NCI-H2171 treated with DMSO at 0.1 percent for 48 hours (cell line): ENCODE measurements around the gene SMCO1.
"Not testable (repeated sequence)": the region's sequence is repeated elsewhere in the genome, so short reads cannot be mapped to it uniquely, and the experiment has no call there.

Experiments
- DNase-seq: peaks from one replicate; lab custom pipeline; 2025; lab: John Stamatoyannopoulos, UW

Gene SMCO1

GRCh38 chr3:196521291-196521690, 6.1 kb upstream of the SMCO1 start:
- not testable (repeated sequence) for DNase-seq

GRCh38 chr3:196519718-196520082, 4.6 kb upstream of the SMCO1 start:
- no peak for DNase-seq

GRCh38 chr3:196518966-196519717, 4.0 kb upstream of the SMCO1 start:
- peak; percentile 64 for DNase-seq

GRCh38 chr3:196517919-196518318, 2.8 kb upstream of the SMCO1 start:
- DNase-seq: peak; percentile 94

GRCh38 chr3:196517162-196517800, 2.1 kb upstream of the SMCO1 start:
- no peak for DNase-seq

- DNase-seq: no peak
Observed at GRCh38 chr3:196514350-196514716, 813 bp downstream of the SMCO1 start.

- DNase-seq: no peak
Observed at GRCh38 chr3:196513697-196514349, 1.3 kb downstream of the SMCO1 start.

GRCh38 chr3:196511646-196512425, 3.3 kb downstream of the SMCO1 start:
- not testable (repeated sequence) for DNase-seq

GRCh38 chr3:196511108-196511507, 4.0 kb downstream of the SMCO1 start:
- DNase-seq: not testable (repeated sequence)

- DNase-seq: no peak
Observed at GRCh38 chr3:196506687-196507086, 8.5 kb downstream of the SMCO1 start.

GRCh38 chr3:196504556-196504955, 10.6 kb downstream of the SMCO1 start:
- DNase-seq: no peak

GRCh38 chr3:196504077-196504398, 11.1 kb downstream of the SMCO1 start:
- DNase-seq: not testable (repeated sequence)

- DNase-seq: peak; percentile 98
Observed at GRCh38 chr3:196503196-196504076, 11.7 kb downstream of the SMCO1 start, which contains the start of gene RNF168. RNF168 (minus strand) TSS chr3:196503768; CDS start chr3:196503173, 595 bp downstream.

GRCh38 chr3:196502775-196503195, 12.4 kb downstream of the SMCO1 start:
- DNase-seq: peak; percentile 51

GRCh38 chr3:196501316-196502044, 13.7 kb downstream of the SMCO1 start:
- peak; percentile 57 for DNase-seq

GRCh38 chr3:196499807-196500524, 15.2 kb downstream of the SMCO1 start:
- no peak for DNase-seq

- DNase-seq: no peak
Observed at GRCh38 chr3:196499061-196499460, 16.1 kb downstream of the SMCO1 start.

- no peak for DNase-seq
Observed at GRCh38 chr3:196498297-196498696, 16.8 kb downstream of the SMCO1 start.

- no peak for DNase-seq
Observed at GRCh38 chr3:196496183-196496582, 19.0 kb downstream of the SMCO1 start.

GRCh38 chr3:196493292-196493691, 21.9 kb downstream of the SMCO1 start:
- no peak for DNase-seq
